Pancreas (tissue), 10 donors: ENCODE data around the gene DENND5B. TPM values are rescaled to one million over a fixed set of nuclear protein-coding genes. Genes with fewer than 3 reads are reported as not detected.

Experiments
- ATAC-seq, 4 donors: fragments of 200-7000 bp; cut with Tn5 transposase; one replicate each; pipeline versions ENCODE4 v1.8.0 to v1.9.1; 2020; ENCODE audit warnings: mild to moderate bottlenecking in 4 of 4, moderate library complexity in 4 of 4
- DNase-seq, 6 donors: peaks; one replicate each; pipeline ENCODE4 v3.0.0-alpha.2; 2020
- FAIRE-seq: peaks from 2 replicates; lab custom pipeline; 2012; peaks lifted over from hg19 to GRCh38; lab: Jason Lieb, UNC
- H3K27ac ChIP-seq, 4 donors: fragments of 200-600 bp; sonication (generic); 1 replicate in 3 of 4; 2 replicates in 1 of 4; pipeline versions ENCODE4 v1.5.0 to v1.8.0; 2020
- H3K27me3 ChIP-seq, 4 donors: fragments of 200-600 bp; one replicate each; pipeline ENCODE4 v1.8.0; 2021
- H3K36me3 ChIP-seq, 3 donors: fragments of 200-600 bp; sonication (generic) in 1 of 3; one replicate each; pipeline versions ENCODE4 v1.5.0 to v1.8.0; 2020 to 2021
- H3K4me1 ChIP-seq, 3 donors: fragments of 200-600 bp; one replicate each; pipeline ENCODE4 v1.8.0; 2021
- H3K4me3 ChIP-seq, 4 donors: fragments of 200-600 bp; sonication (generic) in 2 of 4; one replicate each; pipeline versions ENCODE4 v1.5.0 to v1.8.0; 2020 to 2021
- H3K9me3 ChIP-seq, 4 donors: fragments of 200-600 bp; one replicate each; pipeline ENCODE4 v1.8.0; 2021
- CTCF ChIP-seq, 4 donors: fragments of 200-600 bp; sonication (generic) in 3 of 4; IDR thresholded peaks; one replicate each; pipeline versions ENCODE4 v1.5.0 to v1.8.0; 2021; ENCODE audit warnings: antibody characterized with exemption in 4 of 4
- WGBS, 2 donors: extraction: QIAGEN DNeasy Blood & Tissue Kit; methylation state at CpG; one replicate each; pipeline ENCODE4 v1.1.7; 2013; 5-methylcytosine and 5-hydroxymethylcytosine counted together
- intact Hi-C, 3 donors: fragments of 100-400 bp; cut with DNase I; formaldehyde crosslinking; loops; one replicate each; pipeline versions ENCODE4 v1.11.1 to v1.14.2; 2022
- polyA plus RNA-seq, 2 donors: library from polyadenylated mRNA; stranded (reverse); fragments of 200-250 nt; gene quantifications; one replicate each; pipeline ENCODE4 v1.2.3, GENCODE V29; 2013
- total RNA-seq, 6 donors: library from RNA; stranded (reverse); fragmentation: NEBNext Ultra II Directional in 4 of 6; extraction: Animal tissue kit (Norgen Biotek cat#: 25700) in 4 of 6; gene quantifications; one replicate each; pipeline versions ENCODE4 v1.2.1 to v1.2.4, GENCODE V29; 2021 to 2023
- donor health status: healthy with polysubstance abuse.
- donor health status: DM: no; HTN: no; CAD: no; lungs with moderate emphysema.
- donor health status: DM: no; HTN: no; CAD: no.
- donor health status: control.
- donor health status: control.
- donor health status: Bipolar disorder and iron deficiency.
- donor health status: DM: yes; HTN: yes; CAD: no.
- donor health status: DM: no; HTN: no; CAD: no.
- donor health status: DM: no; HTN: no; CAD: no.
- donor health status: DM: yes; HTN: yes; CAD: no.

The DENND5B gene
- total and polyA plus RNA-seq, 8 donors: 2.4 to 11.3 (median 6.9) TPM

- 90 to 93% methylated on average over 4 of the region's 4 CpGs for WGBS, 2 donors
Measured at GRCh38 chr12:31498424-31498823, 92.5 kb downstream of the DENND5B start.

DNA sequence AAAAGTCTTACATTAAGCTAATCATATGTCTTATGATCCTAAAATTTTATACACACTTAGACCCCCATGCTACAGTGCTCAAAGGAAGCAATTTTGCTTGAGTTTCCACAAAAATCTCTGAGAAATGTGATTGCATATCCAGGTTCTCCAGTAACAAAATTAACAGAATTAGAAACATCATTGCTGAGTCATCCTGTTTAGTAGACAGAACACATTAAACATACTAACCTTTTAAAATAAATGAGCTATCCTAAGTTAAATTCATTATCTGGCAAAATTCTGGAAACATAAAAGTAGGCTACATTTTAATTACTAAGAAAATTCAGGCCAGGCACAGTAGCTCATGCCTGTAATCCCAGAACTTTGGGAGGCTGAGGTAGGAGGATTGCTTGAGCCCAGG, 94.7 kb downstream of the DENND5B start:
- Histone ChIP-seq H3K27ac (no peak overlapping the region), H3K9me3 (no peaks in the 10 kb centered on the region), H3K4me3 (no peak overlapping the region), H3K27me3 (no peaks in the 10 kb centered on the region), H3K36me3 (peaks cover 0 to 6% (median 0%) of the 10 kb centered on the region in 3 donors), H3K4me1 (peaks cover 0 to 18% (median 0%) of the 10 kb centered on the region in 3 donors)
- ATAC-seq (no peak), DNase-seq (no peak), FAIRE-seq (no peak)
- intact Hi-C loops: no loop called here
- no peak for TF ChIP-seq CTCF (IDR thresholded peaks at IDR 0.05)

More at GRCh38 chr12:31498424-31498823, 92.5 kb downstream of the DENND5B start:
- Histone ChIP-seq H3K4me1 (peaks cover 0 to 12% (median 2%) of the 10 kb centered on the region in 3 donors), H3K27ac (no peak overlapping the region), H3K36me3 (peaks cover 0 to 6% (median 0%) of the 10 kb centered on the region in 3 donors), H3K4me3 (no peak overlapping the region), H3K27me3 (no peaks in the 10 kb centered on the region), H3K9me3 (no peaks in the 10 kb centered on the region)
- no peak for FAIRE-seq
- no peak for ATAC-seq
- DNase-seq: no peak
- TF ChIP-seq CTCF (IDR thresholded peaks at IDR 0.05): no peak
- intact Hi-C loops: no loop called here

DNA sequence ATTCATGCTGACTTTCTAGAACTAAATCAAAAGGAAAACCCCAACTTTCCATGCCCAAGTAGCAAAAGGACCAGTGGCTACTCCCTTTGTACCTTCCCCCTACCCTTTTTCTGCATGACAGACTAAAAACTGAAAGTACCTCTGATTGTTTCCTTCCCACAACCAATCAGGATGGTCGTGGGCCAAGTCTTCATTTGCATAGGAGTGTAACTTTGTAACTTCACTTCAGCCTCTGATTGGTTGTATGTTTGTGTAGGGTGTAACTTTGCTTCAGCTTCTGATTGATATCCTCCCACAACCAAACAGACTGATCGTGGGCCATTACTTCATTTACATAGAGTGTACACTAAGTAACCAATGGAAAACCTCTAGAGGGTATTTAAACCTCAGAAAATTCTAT, 96.5 kb downstream of the DENND5B start:
- 86 to 98% methylated on average over 2 of the region's 2 CpGs for WGBS, 2 donors

DNA sequence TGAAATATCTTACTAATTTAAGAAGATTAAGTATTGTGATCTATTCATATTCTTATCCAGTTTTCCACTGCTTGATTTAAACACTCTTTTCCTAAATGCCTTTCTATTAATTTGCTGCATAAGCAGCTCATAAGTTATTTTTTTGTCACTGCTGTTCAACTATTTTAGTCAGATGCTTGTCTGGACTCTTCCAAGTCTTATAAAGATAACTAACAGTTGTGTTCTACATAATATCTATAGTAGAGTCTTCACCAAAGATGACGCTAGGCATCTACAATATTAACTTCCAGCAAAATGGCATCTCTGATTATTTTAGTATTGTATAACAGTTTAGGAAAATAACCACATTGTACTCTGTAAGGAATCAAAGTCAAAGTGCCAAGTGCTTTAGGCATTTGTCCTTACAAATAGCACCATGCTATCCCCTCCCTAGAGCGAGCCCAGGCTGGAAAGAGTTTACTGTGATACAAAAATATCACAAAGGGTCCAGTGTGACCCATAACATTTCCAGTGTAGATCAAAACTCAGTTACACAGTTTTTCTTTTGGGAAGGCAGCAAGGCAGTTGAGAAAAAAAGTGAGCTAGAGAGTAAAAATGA, 98.2 kb downstream of the DENND5B start:
- no peak for ATAC-seq

More for the DNA sequence above, 96.5 kb downstream of the DENND5B start:
- DNase-seq (no peak), ATAC-seq (no peak), FAIRE-seq (no peak)
- H3K36me3 ChIP-seq: peaks cover 0 to 6% (median 0%) of the 10 kb centered on the region in 3 donors
- peaks cover 0 to 12% (median 0%) of the 10 kb centered on the region in 3 donors for H3K4me1 ChIP-seq
- intact Hi-C loops: no loop called here
- H3K4me3 ChIP-seq: no peak overlapping the region
- no peak for TF ChIP-seq CTCF (IDR thresholded peaks at IDR 0.05)
- H3K27me3 ChIP-seq: no peaks in the 10 kb centered on the region
- H3K9me3 ChIP-seq: no peaks in the 10 kb centered on the region
- H3K27ac ChIP-seq: no peak overlapping the region

More for the DNA sequence above, 98.2 kb downstream of the DENND5B start:
- H3K27me3 ChIP-seq: no peaks in the 10 kb centered on the region
- intact Hi-C loops: no loop called here
- DNase-seq: no peak
- 94 to 97% methylated on average over 2 of the region's 2 CpGs for WGBS, 2 donors
- TF ChIP-seq CTCF (IDR thresholded peaks at IDR 0.05): no peak
- no peak overlapping the region for H3K4me3 ChIP-seq
- H3K9me3 ChIP-seq: no peaks in the 10 kb centered on the region
- peaks cover 0 to 6% (median 0%) of the 10 kb centered on the region in 3 donors for H3K4me1 ChIP-seq
- no peak for FAIRE-seq
- H3K27ac ChIP-seq: no peak overlapping the region
- H3K36me3 ChIP-seq: peaks cover 0 to 6% (median 0%) of the 10 kb centered on the region in 3 donors
